ENCODE measurements around the gene FOXF1.

- TF ChIP-seq CTCF (IDR thresholded peaks at IDR 0.05; ENCODE audit: low read depth, low read length, poor library complexity, severe bottlenecking) (no peak), EZH2phosphoT487 (IDR thresholded peaks at IDR 0.05; ENCODE audit: borderline replicate concordance, low read length) (no peak)
Observed at GRCh38 chr16:86502856-86503748, 7.2 kb upstream of the FOXF1 start.
